Measurements from ENCODE around the gene BPIFB6.

The BPIFB6 gene

GRCh38 chr20:33081411-33082154 is 50.1 kb downstream of the BPIFB6 start:
- Mint-ChIP-seq H3K27me3 (no peaks in the 10 kb centered on the region), H3K4me3 (no peak overlapping the region), H3K36me3 (no peaks in the 10 kb centered on the region), H3K9me3 (no peaks in the 10 kb centered on the region), H3K27ac (no peak overlapping the region), H3K4me1 (no peaks in the 10 kb centered on the region)
- CTCF ChIA-PET: no interaction called here
- no peak for DNase-seq

DNA sequence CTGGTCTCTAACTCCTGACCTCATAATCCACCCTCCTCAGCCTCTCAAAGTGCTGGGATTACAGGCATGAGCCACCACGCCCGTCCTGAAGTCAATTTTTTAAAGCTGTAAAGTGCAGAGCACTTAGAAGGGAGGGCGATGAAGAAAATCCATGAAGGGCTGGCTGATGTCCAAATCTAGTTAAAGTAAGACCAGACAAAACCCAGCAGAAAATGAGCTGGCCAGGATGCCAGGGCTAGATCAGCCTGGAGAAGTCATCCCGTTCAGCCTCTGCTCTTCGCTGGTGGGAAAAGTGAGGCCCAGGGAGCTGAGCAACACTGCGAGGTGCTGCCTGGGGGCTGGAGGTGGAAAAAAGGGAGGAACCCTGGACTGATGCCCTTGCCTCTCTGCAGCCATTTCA is 51.1 kb downstream of the BPIFB6 start:
- H3K36me3 Mint-ChIP-seq: no peaks in the 10 kb centered on the region
- no peaks in the 10 kb centered on the region for H3K9me3 Mint-ChIP-seq
- no peak for DNase-seq
- H3K4me3 Mint-ChIP-seq: no peak overlapping the region
- no peaks in the 10 kb centered on the region for H3K4me1 Mint-ChIP-seq
- no peaks in the 10 kb centered on the region for H3K27me3 Mint-ChIP-seq
- CTCF ChIA-PET: no interaction called here
- H3K27ac Mint-ChIP-seq: no peak overlapping the region

GRCh38 chr20:33083544-33084340 is 52.3 kb downstream of the BPIFB6 start:
- Mint-ChIP-seq H3K4me1 (no peaks in the 10 kb centered on the region), H3K36me3 (no peaks in the 10 kb centered on the region), H3K4me3 (no peak overlapping the region), H3K27ac (no peak overlapping the region), H3K27me3 (peaks cover 3% of the 10 kb centered on the region), H3K9me3 (no peaks in the 10 kb centered on the region)
- no peak for DNase-seq
- CTCF ChIA-PET: interaction anchor here (1.0 to 1.2 kb wide), 2 partner anchors 10 to 12 kb away, joined by 3 read pairs; no protein-coding TSS in a partner anchor

- CTCF ChIA-PET: interaction anchor here (1.0 kb wide), 1 partner anchor 11 kb away, joined by 3 read pairs; no protein-coding TSS in a partner anchor
- no peaks in the 10 kb centered on the region for H3K4me1 Mint-ChIP-seq
- H3K27ac Mint-ChIP-seq: no peak overlapping the region
- no peaks in the 10 kb centered on the region for H3K9me3 Mint-ChIP-seq
- DNase-seq: no peak
- no peak overlapping the region for H3K4me3 Mint-ChIP-seq
- peaks cover 3% of the 10 kb centered on the region for H3K27me3 Mint-ChIP-seq
- no peaks in the 10 kb centered on the region for H3K36me3 Mint-ChIP-seq
These were observed 53.3 kb downstream of the BPIFB6 start for GRCh38 chr20:33084722-33085121.

GRCh38 chr20:33086052-33086722 is 54.7 kb downstream of the BPIFB6 start:
- CTCF ChIA-PET: interaction anchor here (1.7 kb wide), 1 partner anchor 184 kb away, joined by 4 read pairs; no protein-coding TSS in a partner anchor
- Mint-ChIP-seq H3K9me3 (no peaks in the 10 kb centered on the region), H3K27me3 (peaks cover 3% of the 10 kb centered on the region), H3K27ac (no peak overlapping the region), H3K4me3 (no peak overlapping the region), H3K4me1 (no peaks in the 10 kb centered on the region), H3K36me3 (no peaks in the 10 kb centered on the region)
- no peak for DNase-seq

DNA sequence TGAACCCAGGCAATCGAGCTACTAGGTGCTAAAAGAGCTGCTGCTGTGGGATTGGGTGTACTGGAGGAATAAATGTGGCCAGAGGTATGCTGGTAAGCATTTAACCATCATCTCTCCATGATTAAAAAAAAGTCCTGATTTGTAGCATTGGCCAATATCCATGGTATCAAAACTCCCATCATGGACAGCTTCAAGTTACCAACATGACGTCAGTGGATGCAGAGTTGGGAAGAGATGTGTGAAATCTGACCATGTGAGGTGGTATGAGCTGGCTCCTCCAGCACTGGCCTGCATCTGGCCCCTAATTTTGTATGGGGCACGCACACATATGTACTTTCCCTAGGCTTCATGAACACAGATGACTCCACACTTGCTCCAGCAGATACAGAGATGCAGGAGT is 59.7 kb downstream of the BPIFB6 start:
- peaks cover 3% of the 10 kb centered on the region for H3K27me3 Mint-ChIP-seq
- H3K27ac Mint-ChIP-seq: no peak overlapping the region
- no peak overlapping the region for H3K4me3 Mint-ChIP-seq
- H3K4me1 Mint-ChIP-seq: no peaks in the 10 kb centered on the region
- no peak for DNase-seq
- H3K36me3 Mint-ChIP-seq: no peaks in the 10 kb centered on the region
- CTCF ChIA-PET: no interaction called here
- no peaks in the 10 kb centered on the region for H3K9me3 Mint-ChIP-seq

DNA sequence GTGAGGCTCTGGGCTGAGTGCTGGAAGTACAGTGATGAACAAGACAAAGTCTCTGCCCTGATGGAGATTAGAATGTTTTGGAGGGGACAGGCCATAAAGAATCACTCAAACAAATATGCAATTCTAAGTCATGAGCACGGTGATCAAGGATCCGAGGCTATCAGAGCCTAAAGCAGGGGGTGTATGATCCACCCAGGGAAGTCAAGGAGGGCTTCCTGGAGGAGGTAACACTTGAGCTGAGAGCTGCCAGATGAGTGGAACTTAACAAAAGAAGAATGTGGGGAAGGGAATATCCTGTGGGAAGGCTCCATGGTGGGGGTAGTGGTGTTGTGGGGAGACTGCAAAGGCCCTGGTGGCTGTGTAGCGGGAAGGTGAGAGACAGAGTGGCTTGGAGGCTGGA is 60.2 kb downstream of the BPIFB6 start:
- H3K27ac Mint-ChIP-seq: no peak overlapping the region
- H3K4me1 Mint-ChIP-seq: no peaks in the 10 kb centered on the region
- no peaks in the 10 kb centered on the region for H3K9me3 Mint-ChIP-seq
- H3K36me3 Mint-ChIP-seq: no peaks in the 10 kb centered on the region
- no peak for DNase-seq
- peaks cover 3% of the 10 kb centered on the region for H3K27me3 Mint-ChIP-seq
- no peak overlapping the region for H3K4me3 Mint-ChIP-seq
- CTCF ChIA-PET: no interaction called here

GRCh38 chr20:33092361-33092760 is 60.9 kb downstream of the BPIFB6 start:
- Mint-ChIP-seq H3K27ac (no peak overlapping the region), H3K4me1 (no peaks in the 10 kb centered on the region), H3K9me3 (no peaks in the 10 kb centered on the region), H3K36me3 (no peaks in the 10 kb centered on the region), H3K4me3 (no peak overlapping the region), H3K27me3 (peaks cover 3% of the 10 kb centered on the region)
- no peak for DNase-seq
- CTCF ChIA-PET: no interaction called here

- CTCF ChIA-PET: no interaction called here
- H3K27ac Mint-ChIP-seq: no peak overlapping the region
- H3K4me3 Mint-ChIP-seq: no peak overlapping the region
- H3K4me1 Mint-ChIP-seq: no peaks in the 10 kb centered on the region
- no peak for DNase-seq
- H3K27me3 Mint-ChIP-seq: no peaks in the 10 kb centered on the region
- H3K36me3 Mint-ChIP-seq: no peaks in the 10 kb centered on the region
- no peaks in the 10 kb centered on the region for H3K9me3 Mint-ChIP-seq
These were observed 61.6 kb downstream of the BPIFB6 start for GRCh38 chr20:33093074-33093473.

- Mint-ChIP-seq H3K4me1 (no peaks in the 10 kb centered on the region), H3K4me3 (no peak overlapping the region), H3K27ac (no peak overlapping the region), H3K36me3 (no peaks in the 10 kb centered on the region), H3K9me3 (no peaks in the 10 kb centered on the region), H3K27me3 (peaks cover under 1% of the 10 kb centered on the region)
- DNase-seq: no peak
- CTCF ChIA-PET: interaction anchor here (1.0 kb wide), 1 partner anchor 10 kb away, joined by 3 read pairs; no protein-coding TSS in a partner anchor
These were observed 62.1 kb downstream of the BPIFB6 start for GRCh38 chr20:33093582-33093981.

Data from activated naive CD4-positive, alpha-beta T cell treated with anti-CD3 and anti-CD28 coated beads, Interleukin-2, amount 10 ng/mL, durations not matched to agents 7 days and 5 days (primary cell).